ENCODE results near the gene HACD1.

HACD1 gene

DNA sequence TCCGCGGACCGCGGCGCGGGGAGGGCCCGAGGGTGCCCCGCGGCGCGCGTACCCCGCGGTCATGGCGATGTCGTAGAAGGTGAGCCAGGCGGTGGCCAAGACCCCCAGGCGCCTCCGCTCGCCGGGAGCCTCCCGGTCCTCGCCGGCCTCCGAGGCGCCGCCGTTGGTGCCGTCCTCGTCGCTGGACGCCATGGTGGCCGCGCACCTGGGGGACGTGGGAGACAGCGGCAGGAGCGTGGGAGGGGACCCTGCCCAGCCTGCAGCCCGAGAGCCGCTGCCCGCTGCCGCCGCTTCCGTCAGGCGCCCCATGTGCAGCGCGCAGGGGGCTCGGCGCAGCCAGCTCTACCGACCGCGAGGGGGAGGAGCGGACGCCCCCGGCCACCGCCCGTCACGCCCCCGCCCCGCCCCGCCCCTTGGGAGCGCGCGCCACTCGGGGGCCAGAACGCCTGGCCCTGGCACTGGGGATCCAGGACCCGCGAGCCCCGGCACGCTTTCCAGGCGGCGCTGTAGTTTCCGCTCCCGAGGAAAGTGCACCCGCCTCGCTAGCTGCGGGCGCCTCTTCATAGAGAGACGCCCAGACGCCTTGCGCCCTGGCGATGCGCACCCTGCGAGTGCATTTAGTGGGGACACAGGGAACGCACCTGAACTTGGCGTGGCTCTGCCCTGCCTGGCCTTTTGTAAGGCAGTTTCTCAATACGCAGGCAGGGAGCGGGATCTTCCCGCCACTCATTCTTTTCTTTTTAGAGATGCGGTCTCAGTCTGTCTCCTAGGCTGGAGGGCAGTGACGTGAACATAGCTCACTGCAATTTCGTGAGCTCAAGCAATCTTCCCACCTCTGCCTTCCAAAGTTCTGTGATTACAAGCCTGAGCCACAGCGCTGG is at the start of gene HACD1:
Gene HACD1, minus strand, starts transcription at position 344 of the 881 bp plus-strand sequence. Its CDS starts 35 bp downstream, at position 309.
- DNase-seq, result no peak

DNA sequence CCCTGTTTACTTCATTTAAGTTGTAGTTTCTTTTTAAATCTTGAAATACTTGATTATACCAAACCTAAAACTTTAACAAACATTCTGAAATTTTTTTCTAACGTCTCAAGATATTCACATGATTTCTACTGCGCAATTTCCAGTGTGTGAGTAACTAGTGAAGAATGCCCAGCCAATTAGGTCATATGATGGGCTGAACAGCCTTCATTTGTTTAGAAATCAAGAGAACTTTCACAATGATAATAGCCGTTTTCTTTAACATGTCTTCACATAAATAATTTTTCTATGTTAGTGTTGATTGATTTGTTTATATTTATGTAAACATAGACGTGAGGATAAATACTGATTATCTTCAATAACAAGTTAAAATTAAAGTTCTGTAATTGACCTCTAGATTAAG is 48.6 kb upstream of the HACD1 start:
- DNase-seq, result no peak

GRCh38 chr10:17663450-17663849 is 46.3 kb upstream of the HACD1 start:
- no peak for DNase-seq

GRCh38 chr10:17662193-17663138 is 45.3 kb upstream of the HACD1 start:
- no peak for DNase-seq

DNA sequence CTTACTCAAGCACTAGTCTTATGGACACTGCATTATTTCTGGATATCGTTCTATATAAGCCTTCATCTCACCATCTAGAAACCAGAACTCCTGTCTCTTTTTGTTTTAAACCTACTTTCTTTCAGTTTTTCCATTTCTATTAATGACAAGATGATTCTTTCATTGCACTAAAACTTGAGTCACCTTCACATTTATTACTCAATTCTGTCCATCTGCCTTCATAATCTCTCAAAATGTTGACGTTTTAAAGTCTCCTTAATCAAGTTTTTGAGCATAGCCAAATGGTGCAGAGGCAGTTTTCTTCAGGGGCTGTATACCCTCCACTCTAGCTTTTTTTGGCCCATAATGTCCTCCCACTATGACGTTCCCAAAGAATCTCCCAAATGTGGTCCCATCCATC is 44.3 kb upstream of the HACD1 start:
- no peak for DNase-seq

DNA sequence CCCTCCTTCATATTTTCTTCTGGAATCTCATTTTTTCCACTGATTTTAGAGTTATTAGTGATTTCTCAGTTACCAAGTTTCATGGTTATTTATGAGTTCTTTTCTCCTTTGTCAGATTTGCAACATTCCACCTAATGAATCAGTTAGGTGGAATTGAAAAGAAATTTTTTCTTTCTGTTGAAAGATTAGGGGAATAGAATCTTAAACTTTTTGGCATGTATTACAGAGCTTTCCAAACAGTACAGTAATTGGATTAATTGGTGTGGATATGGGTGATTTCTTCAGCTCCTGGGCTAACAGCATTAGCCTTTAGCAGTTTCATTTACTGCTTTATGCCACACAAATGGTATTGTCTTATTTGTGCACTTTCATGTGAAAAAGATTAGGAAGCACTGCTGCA is 43.7 kb upstream of the HACD1 start:
- DNase-seq, result no peak

- no peak for DNase-seq
Observed at GRCh38 chr10:17659365-17659764, 42.2 kb upstream of the HACD1 start.

DNA sequence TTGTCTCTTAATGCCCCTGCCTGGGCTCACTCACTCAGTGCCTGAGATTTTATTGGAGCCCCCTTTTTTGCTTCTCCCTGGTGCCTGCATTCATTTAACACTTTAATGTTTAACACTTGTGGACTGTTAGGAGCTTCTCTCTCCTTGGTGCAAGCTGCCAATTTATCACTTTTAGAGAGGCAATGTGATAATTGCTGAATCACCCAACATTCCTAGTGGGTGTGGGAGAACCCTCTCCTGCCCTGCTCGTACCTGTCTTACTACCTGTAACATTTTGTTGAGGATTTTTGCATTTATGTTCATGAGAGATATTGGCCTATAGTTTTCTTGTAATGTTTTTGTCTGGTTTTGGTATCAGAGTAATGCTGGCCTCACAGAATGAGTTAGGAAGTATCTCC is 39.9 kb upstream of the HACD1 start:
- no peak for DNase-seq

DNA sequence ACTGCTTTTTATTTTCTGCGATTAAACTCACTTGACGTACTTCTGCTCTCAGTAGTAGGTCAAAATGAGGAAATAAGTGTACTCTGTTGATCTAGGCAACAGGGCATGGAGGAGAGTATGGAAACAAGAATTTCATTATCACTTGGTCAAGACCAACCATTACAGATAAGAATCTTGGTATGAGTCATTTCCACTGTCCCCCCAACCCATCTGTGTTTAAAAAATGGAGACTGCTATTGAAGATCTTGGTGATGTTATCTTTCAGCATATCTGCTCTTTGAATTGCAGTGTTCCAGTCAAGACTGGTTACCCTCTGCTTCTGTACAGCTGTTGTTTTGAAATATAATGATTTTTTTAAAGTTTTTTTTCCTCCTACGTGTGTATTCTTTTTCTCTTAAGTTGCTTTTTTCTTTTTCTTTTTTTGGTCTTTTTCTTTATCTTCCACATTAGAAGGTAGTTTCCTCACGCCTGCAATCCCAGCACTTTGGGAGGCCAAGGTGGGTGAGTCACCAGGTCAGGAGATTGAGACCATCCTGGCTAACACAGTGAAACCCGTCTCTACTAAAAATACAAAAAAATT is 38.5 kb upstream of the HACD1 start:
- DNase-seq, result no peak

- no peak for DNase-seq
Observed at GRCh38 chr10:17655009-17655408, 37.8 kb upstream of the HACD1 start.

DNA sequence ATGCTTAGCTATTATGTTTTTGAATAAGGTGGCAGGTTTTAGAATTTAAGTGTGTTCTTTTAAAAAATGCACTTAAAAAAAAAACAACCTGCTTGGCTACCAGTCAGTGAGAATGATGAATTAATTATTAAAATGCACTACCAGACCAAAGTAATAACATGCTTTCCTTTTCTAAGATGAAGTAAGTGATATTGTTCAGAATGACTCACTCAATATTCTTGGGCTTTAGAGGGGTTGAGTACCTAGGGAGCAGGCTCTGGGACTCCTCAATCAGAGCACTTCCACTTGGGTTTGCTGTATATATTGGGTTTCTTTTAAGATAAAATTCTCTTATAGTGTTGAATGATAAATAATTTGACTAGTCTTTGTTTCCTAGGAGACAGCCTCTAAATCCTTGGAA is 35.4 kb upstream of the HACD1 start:
- no peak for DNase-seq

GRCh38 chr10:17651896-17652295 is 34.7 kb upstream of the HACD1 start:
- DNase-seq, result no peak

DNA sequence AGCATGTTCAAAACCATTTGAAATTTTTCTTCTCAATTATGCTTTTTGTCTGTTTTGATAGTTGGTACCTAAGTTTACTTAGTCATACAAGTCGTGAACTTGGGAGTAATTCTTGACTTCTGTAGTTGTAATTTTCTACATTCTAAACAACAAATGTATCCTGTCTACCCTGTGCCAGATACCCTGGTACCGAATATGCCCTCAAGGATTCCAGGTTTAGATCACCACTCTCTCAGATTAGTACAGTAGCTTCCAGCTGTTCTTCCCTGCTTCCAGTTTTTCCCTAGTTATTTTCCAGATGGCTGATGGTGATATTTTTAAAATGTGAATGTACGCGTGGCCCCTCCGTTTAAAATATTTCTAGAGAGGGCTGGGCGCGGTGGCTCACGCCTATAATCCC is 33.2 kb upstream of the HACD1 start:
- no peak for DNase-seq

- DNase-seq, result no peak
Observed at GRCh38 chr10:17649836-17650235, 32.7 kb upstream of the HACD1 start.

GRCh38 chr10:17649052-17649451 is 31.9 kb upstream of the HACD1 start:
- no peak for DNase-seq

- DNase-seq, result no peak
Observed at GRCh38 chr10:17648243-17649035, 31.3 kb upstream of the HACD1 start.

- no peak for DNase-seq
Observed at GRCh38 chr10:17647326-17647725, 30.2 kb upstream of the HACD1 start.

- DNase-seq, result no peak
Observed at GRCh38 chr10:17645621-17646345, 28.6 kb upstream of the HACD1 start.

DNA sequence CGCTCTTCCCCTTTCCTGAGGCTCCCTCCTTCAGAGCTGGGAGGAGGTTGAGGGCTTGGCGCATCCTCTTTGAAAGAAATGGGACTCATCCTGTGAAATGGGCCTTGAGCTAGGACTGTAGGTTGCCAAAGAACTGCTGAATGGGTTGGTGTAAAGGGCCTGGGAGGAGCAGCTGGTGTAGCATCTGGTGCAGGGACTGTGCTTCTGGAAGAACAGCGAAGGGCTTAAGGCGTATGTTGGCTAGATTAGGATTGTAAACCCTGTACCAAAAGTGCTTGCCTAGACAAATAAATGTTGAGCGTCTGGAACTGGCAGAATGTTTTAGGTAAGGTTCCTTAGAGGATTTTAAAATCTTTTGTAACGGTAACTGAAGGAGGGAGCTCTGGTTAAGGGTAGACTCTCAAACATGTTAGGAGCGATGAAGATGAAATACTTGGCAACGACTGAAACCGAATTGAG is 27.3 kb upstream of the HACD1 start:
- DNase-seq, result no peak

GRCh38 chr10:17643755-17644484 is 26.7 kb upstream of the HACD1 start, which contains the start of gene STAM:
Gene STAM (plus strand): TSS chr10:17644151. CDS start chr10:17644340, 189 bp downstream.
- peak; percentile 63 for DNase-seq

GRCh38 chr10:17643339-17643754 is 26.2 kb upstream of the HACD1 start:
- no peak for DNase-seq
